GM12865 (cell line): ENCODE results near the gene OR2F1.

Experiments used
- DNase-seq: peaks from one replicate; pipeline ENCODE4 v3.0.0; 2010; ENCODE audit warnings: low read depth
- H3K4me3 ChIP-seq: 2 replicates; pipeline ENCODE4 v1.5.1; 2011; ENCODE audit warnings: mild to moderate bottlenecking, low read depth, low read length, control low read depth
- TF ChIP-seq, protein P1 (sequence below): IDR thresholded peaks from 2 replicates; pipeline ENCODE4 v1.5.1; 2011; ENCODE audit warnings: low read length, control low read depth, low read depth, inconsistent platforms; ENCODE audit not compliant: insufficient read depth; ENCODE audit errors: missing control alignments

Gene OR2F1

GRCh38 chr7:143954544-143954943, at the start of gene OR2F1:
OR2F1 (plus strand) TSS chr7:143954844; CDS start chr7:143959971, 5,127 bp downstream.
- H3K4me3 ChIP-seq = no peak within 1 kb of the TSS
- no peak for DNase-seq
- TF ChIP-seq, protein P1, sequence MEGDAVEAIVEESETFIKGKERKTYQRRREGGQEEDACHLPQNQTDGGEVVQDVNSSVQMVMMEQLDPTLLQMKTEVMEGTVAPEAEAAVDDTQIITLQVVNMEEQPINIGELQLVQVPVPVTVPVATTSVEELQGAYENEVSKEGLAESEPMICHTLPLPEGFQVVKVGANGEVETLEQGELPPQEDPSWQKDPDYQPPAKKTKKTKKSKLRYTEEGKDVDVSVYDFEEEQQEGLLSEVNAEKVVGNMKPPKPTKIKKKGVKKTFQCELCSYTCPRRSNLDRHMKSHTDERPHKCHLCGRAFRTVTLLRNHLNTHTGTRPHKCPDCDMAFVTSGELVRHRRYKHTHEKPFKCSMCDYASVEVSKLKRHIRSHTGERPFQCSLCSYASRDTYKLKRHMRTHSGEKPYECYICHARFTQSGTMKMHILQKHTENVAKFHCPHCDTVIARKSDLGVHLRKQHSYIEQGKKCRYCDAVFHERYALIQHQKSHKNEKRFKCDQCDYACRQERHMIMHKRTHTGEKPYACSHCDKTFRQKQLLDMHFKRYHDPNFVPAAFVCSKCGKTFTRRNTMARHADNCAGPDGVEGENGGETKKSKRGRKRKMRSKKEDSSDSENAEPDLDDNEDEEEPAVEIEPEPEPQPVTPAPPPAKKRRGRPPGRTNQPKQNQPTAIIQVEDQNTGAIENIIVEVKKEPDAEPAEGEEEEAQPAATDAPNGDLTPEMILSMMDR = no peak

GRCh38 chr7:143905509-143905908, 49.1 kb upstream of the OR2F1 start:
- TF ChIP-seq, protein P1 = no peak
- no peak for DNase-seq
- H3K4me3 ChIP-seq = no peak overlapping the region

- TF ChIP-seq, protein P1 = no peak
- H3K4me3 ChIP-seq = no peak overlapping the region
- DNase-seq = no peak
These were observed 48.5 kb upstream of the OR2F1 start for GRCh38 chr7:143906151-143906550.

DNA sequence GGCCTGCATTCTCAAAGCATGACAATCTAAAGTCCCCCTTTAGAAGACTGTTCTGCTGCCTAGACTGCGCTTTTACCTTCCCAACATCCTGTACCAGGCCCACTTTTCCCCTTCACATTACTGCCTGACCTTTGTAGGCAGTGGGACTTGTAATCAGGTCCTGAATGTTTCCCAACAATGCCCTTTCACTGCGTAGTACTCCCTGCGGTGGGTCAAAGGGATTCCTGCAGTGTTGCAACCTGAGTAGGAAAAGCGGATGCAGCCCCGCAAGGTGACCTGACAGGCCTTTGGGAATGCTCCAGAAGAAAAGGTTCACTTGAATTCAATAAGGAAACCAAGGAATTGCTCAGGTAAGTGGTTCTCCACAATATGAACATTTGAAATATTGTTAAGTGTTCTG, 47.7 kb upstream of the OR2F1 start:
- TF ChIP-seq, protein P1 = no peak

GRCh38 chr7:143908120-143908519, 46.5 kb upstream of the OR2F1 start:
- TF ChIP-seq, protein P1 = no peak
- no peak overlapping the region for H3K4me3 ChIP-seq
- no peak for DNase-seq

More for the DNA sequence above, 47.7 kb upstream of the OR2F1 start:
- H3K4me3 ChIP-seq = no peak overlapping the region
- DNase-seq = no peak

- TF ChIP-seq, protein P1 = no peak
- H3K4me3 ChIP-seq = no peak overlapping the region
- no peak for DNase-seq
These were observed 44.8 kb upstream of the OR2F1 start for GRCh38 chr7:143909863-143910262.

GRCh38 chr7:143910473-143911248, 44.0 kb upstream of the OR2F1 start:
- TF ChIP-seq, protein P1 = no peak
- no peak for DNase-seq
- no peak overlapping the region for H3K4me3 ChIP-seq
